ENCODE data around the gene PDK4. TPM values are rescaled to one million over a fixed set of nuclear protein-coding genes. Genes with fewer than 3 reads are reported as not detected.
"Not testable (repeated sequence)": the region's sequence is repeated elsewhere in the genome, so short reads cannot be mapped to it uniquely, and the experiment has no call there.

Gene PDK4
- total RNA-seq, 1 experiment from 2014 or later = 304 TPM

DNA sequence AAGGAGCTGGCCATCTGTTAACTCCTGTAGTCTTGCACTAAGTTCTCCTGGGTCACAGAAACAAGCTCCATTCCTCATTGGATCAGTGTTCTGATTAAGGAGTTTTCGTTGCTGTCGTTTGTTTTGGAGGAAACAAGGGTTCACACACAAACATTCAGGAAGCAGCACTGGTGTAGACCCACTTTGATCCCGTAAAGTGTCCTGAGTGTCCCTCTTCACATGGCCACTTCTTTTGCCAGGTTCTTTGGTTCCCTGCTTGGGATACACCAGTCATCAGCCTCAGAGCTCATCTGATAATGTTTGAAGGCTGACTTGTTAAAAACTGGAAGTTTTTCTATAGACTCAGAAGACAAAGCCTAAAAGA lies 10.9 kb downstream of the PDK4 start:
- in situ Hi-C loops (cut with HindIII; ENCODE audit: low pct_unique_long_range_greater_than_20kb, low sequenced_read_pairs) = no loop called here

GRCh38 chr7:95584769-95585425 lies 11.4 kb downstream of the PDK4 start:
- DNase-seq (ENCODE audit: low read depth, low spot score) = no peak
- in situ Hi-C loops (cut with HindIII; ENCODE audit: low pct_unique_long_range_greater_than_20kb, low sequenced_read_pairs) = no loop called here

More for the DNA sequence above, 10.9 kb downstream of the PDK4 start:
- DNase-seq (ENCODE audit: low read depth, low spot score) = no peak

DNA sequence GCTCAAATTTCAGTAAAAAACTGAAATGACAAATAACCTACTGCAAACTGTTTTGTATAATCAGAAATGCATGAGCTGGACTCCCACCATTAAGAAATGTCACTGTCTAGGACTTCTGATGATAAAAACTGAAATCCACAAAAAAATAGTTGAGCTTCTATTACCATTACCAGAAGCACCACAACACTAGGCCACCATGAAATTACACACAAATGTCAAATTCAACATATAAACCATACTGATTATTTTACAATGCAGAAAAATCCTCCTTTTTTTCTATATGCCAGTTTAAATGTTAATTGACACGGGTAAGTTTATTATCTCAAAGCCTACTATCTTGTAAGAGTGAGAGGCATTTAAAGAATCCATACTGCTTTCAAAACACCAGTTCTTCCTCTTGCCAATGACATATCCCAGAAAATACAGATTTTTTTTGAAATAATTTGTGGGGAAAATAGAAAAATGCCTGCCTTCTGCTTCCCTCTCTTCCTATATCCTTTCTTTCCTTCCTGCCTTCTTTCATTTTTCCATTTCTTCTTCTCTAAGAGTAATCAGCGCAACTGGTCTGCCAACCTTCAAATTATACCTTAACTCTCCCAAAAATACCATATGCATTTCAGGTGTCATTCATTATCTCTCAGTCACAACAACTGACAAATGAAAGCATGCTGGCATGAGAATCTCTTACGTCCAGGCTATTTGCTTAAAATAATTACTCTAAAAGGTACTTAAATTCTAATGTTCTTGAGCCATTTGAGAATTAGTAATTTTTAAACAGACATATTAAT lies 12.3 kb downstream of the PDK4 start:
- no peak for DNase-seq (ENCODE audit: low read depth, low spot score)
- in situ Hi-C loops (cut with HindIII; ENCODE audit: low pct_unique_long_range_greater_than_20kb, low sequenced_read_pairs) = no loop called here

DNA sequence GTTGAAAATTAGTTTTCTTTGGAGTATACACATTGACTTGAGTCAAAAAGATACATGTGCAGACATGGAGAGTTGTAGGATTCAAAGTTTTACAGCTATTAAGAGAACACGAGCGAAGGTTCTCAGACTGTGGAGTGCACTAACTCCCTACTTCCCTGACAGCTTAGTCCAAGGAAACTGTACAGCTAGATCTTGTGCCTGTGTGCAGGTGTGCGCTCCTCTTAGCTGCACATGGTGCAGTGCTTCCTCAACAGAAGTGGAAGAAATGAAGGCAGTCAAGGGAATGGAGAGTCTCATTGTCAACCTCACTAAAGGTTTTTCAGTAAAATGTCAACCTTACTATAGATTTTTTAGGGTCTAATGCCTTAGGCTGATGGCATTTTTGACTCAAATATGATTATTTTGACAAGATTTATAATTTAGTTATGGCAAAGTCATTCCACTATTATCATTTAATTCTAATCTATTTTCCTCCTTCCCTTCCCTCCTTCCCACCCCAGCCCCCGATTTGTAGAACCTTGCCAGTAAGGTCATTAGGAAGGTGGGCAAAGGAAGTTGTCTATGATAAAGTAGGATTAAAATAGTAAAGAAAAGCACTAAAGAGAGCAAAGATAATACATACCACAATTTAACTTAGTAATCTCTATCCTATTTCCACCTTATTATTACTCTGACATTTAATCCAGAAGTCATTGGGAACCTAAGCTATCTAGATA lies 13.6 kb downstream of the PDK4 start:
- DNase-seq (ENCODE audit: low read depth, low spot score) = peak; percentile 50
- in situ Hi-C loops (cut with HindIII; ENCODE audit: low pct_unique_long_range_greater_than_20kb, low sequenced_read_pairs) = no loop called here

GRCh38 chr7:95581467-95581866 lies 14.8 kb downstream of the PDK4 start:
- no peak for DNase-seq (ENCODE audit: low read depth, low spot score)
- in situ Hi-C loops (cut with HindIII; ENCODE audit: low pct_unique_long_range_greater_than_20kb, low sequenced_read_pairs) = no loop called here

GRCh38 chr7:95579318-95579717 lies 17.0 kb downstream of the PDK4 start:
- in situ Hi-C loops (cut with HindIII; ENCODE audit: low pct_unique_long_range_greater_than_20kb, low sequenced_read_pairs) = no loop called here
- DNase-seq (ENCODE audit: low read depth, low spot score) = no peak

GRCh38 chr7:95578299-95578855 lies 17.9 kb downstream of the PDK4 start:
- DNase-seq (ENCODE audit: low read depth, low spot score) = peak; percentile 89
- in situ Hi-C loops (cut with HindIII; ENCODE audit: low pct_unique_long_range_greater_than_20kb, low sequenced_read_pairs) = no loop called here

DNA sequence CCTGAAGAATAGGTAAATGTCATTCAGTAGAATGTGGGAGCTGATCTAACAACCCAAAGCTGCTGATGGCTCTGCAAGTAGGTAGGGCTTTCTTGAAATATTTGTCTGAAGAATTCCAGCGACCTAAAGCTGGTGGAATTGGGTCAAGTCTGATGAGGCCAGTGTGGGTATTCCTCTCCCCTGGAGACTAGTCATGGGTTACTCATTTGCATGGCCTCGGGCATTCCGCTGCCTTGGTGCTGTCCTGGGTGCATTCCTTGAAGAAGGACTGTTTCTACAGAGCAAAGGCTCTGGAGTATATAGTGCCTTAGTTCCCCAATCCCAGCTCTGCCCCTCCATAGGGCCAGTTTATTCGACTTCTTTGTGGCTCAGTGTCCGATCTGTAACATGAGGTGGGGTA lies 19.2 kb downstream of the PDK4 start:
- peak; percentile 89 for DNase-seq (ENCODE audit: low read depth, low spot score)
- in situ Hi-C loops (cut with HindIII; ENCODE audit: low pct_unique_long_range_greater_than_20kb, low sequenced_read_pairs) = no loop called here

- DNase-seq (ENCODE audit: low read depth, low spot score) = no peak
- in situ Hi-C loops (cut with HindIII; ENCODE audit: low pct_unique_long_range_greater_than_20kb, low sequenced_read_pairs) = no loop called here
Observed at GRCh38 chr7:95569720-95570119, 26.6 kb downstream of the PDK4 start.

DNA sequence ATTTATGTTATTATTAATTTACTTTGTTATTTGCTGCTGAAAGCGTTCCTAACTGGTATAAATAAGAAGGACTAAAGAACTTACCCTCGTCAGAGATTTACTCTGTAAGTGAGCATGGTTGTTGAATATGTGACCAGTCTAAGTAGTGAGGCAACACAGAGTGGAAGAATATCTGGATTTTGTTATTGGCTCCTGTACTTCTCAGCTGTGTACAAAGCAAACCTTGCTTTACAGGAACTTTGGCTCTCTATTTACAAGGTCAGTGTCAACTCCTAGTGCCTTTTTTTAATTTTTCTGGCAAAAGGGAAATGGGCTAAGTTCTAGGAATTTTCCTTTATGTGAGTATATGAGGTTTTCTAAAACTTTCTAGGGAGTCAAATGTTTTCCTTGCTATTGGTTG lies 35.6 kb downstream of the PDK4 start:
- in situ Hi-C loops (cut with HindIII; ENCODE audit: low pct_unique_long_range_greater_than_20kb, low sequenced_read_pairs) = no loop called here
- DNase-seq (ENCODE audit: low read depth, low spot score) = no peak

DNA sequence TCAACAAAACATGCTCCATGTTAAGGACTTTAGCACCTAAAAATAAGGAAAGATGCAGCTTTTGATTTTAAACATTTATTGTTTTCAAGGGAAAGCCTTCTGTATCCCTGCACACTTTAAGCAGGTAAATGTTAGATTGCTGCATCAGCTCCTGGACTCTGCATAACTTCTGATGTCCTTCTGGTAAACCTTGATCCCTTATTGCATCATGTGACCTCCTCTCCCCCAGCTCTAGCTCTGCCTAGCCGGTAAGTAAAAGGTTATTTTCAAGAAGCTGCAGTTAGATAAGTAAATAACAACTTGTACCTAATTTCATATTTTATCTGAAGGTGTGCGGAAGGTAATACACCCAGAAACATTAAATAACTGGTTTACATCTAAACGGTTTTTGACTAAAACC lies 37.5 kb downstream of the PDK4 start:
- in situ Hi-C loops (cut with HindIII; ENCODE audit: low pct_unique_long_range_greater_than_20kb, low sequenced_read_pairs) = no loop called here
- no peak for DNase-seq (ENCODE audit: low read depth, low spot score)

DNA sequence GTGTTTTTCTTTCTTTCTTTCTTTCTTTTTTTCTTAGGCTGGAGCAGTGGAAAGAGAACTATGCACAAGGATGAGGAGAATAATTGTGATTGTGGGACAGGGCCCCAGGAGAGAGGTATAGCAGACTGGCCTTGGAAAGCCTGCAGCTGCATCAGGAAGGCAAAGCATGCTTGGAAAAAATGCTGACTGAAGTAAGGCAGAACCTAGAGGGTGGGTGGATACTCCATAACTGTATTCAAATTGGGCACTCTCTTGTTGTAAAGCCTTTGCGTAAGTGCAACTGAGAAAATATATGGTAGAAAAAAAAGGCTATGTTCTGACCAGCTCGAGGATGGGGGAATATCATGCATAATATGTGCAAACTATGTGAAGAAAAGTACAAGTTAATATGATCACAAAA lies 39.5 kb downstream of the PDK4 start:
- DNase-seq (ENCODE audit: low read depth, low spot score) = no peak
- in situ Hi-C loops (cut with HindIII; ENCODE audit: low pct_unique_long_range_greater_than_20kb, low sequenced_read_pairs) = no loop called here

GRCh38 chr7:95553939-95554338 lies 42.4 kb downstream of the PDK4 start:
- in situ Hi-C loops (cut with HindIII; ENCODE audit: low pct_unique_long_range_greater_than_20kb, low sequenced_read_pairs) = no loop called here
- no peak for DNase-seq (ENCODE audit: low read depth, low spot score)

DNA sequence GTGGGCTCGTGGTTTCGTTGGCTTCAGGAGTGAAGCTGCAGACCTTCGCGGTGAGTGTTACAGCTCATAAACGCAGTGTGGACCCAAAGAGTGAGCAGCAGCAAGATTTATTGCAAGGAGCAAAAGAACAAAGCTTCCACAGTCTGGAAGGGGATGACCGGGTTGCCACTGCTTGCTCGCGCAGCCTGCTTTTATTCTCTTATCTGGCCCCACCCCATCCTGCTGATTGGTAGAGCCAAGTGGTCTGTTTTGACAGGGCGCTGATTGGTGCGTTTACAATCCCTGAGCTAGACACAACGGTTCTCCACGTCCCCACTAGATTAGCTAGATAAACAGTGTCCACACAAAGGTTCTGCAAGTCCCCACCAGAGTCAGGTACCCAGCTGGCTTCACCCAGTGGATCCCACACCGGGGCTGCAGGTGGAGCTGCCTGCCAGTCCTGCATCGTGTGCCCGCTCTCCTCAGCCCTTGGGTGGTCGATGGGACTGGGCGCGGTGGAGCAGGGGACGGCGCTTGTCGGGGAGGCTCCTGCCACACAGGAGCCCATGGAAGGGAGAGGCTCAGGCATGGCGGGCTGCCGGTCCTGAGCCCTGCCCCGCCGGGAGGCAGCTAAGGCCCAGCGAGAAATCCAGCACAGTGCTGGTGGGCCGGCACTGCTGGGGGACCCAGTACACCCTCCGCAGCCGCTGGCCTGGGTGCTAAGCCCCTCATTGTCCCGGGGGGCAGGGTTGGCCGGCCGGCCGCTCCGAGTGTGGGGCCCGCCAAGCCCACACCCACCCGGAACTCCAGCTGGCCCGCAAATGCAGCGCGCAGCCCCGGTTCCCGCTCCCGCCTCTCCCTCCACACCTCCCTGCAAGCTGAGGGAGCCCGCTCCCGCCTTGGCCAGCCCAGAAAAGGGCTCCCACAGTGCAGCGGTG lies 44.0 kb downstream of the PDK4 start:
- DNase-seq (ENCODE audit: low read depth, low spot score); in situ Hi-C loops (cut with HindIII; ENCODE audit: low pct_unique_long_range_greater_than_20kb, low sequenced_read_pairs): not testable (repeated sequence)

GRCh38 chr7:95550546-95550945 lies 45.8 kb downstream of the PDK4 start:
- in situ Hi-C loops (cut with HindIII; ENCODE audit: low pct_unique_long_range_greater_than_20kb, low sequenced_read_pairs) = no loop called here
- no peak for DNase-seq (ENCODE audit: low read depth, low spot score)

DNA sequence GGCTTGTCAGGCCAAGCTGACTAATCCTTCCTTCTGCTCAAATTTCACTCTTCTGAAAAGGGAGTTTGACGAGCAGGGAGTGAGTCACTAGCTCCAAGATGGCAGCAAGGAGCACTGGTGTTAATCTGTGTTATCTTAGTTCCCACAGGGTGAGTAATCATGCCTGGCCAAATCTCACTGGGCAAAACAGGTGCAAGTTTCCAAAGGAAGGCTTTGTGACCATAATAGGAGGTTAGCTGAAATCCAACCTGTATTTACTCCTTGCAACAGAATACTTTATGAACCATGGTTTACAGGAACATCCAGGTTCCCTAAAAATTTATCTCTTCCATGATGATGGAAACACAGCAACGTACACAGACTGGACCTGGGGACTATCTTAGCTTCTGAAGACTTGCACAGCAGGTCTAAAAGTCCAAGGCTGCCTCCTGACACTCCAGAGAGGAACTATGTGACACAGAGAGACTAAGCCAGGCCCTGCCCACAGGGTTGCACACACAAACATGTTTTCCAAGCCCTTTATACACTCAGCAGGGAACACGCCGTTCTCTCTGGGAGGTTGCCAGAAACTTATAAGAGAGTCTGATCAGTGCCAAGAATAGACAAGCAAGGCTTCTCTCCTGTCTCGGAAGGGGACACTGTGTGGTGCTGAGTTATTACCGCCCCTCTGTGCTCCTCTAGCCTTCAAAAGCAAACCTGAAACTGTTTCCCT lies 46.3 kb downstream of the PDK4 start:
- peak; percentile 51 for DNase-seq (ENCODE audit: low read depth, low spot score)
- in situ Hi-C loops (cut with HindIII; ENCODE audit: low pct_unique_long_range_greater_than_20kb, low sequenced_read_pairs) = no loop called here
